Endothelial cell of hepatic sinusoid (primary cell): ENCODE results near the gene FHOD3.
"Not testable (repeated sequence)": the region's sequence is repeated elsewhere in the genome, so short reads cannot be mapped to it uniquely, and the experiment has no call there.

ENCODE experiments used
- in situ Hi-C: cut with HindIII; loops from 2 replicates; pipeline ENCODE4 v1.10.0; 2017; ENCODE audit warnings: low sequenced_read_pairs

Gene FHOD3

DNA sequence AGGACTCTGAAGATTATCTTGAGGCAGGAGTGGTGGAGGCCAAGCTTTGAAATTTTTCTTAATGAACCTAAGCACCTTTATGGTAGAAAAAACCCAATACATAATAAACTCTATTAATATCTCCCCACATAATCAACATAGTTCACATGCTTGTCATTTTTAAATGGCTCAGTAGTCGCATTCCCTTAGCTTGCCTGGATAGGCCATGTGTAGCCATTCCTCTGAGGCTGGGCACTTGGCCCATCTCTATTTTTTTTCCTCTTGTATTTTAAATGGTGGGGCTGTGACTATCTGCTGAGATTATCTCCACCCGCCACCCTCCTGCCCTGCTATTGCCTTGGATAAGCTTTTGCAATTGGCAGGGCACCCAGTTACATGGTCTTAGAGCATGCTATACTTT lies 143.1 kb downstream of the FHOD3 start:
- in situ Hi-C loops: no loop called here

DNA sequence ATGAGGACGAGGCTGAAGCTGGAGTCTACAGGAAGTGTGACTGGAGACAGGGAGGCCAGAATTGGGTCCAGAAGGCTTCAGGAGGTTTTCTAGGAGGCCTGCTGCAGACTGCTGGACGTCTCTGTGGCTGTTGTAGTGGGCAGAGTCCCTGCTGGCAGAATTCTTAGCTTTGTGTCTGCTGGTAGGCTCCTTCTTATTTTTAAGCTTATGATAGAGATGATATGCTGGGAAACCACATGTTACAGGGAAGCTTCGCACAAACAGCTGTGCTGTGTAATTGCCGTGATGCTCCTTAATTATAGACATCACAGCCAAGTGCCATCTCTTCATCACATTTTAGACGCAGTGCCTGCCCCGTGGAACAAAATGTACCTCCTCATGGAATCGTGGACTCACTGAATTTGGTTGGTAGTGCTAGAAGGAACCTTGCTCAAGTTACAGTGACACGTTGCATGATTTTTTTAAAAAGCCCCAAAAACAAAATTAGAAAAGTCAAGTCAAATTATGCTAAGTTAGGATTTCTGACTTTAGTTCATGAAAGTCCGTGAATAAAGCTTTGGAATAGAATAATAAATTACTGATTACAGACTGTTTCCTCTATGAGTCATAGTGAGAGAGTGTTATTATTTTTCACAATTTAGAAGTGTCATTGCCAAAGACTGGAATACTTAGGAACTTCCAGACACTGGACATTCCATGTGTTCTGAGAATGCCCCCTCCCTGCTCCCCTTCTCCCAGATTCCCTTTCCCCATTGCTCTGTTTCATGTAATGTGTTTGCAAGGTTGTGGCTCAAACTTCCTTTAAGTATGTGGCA lies 144.1 kb downstream of the FHOD3 start:
- in situ Hi-C loops: no loop called here

DNA sequence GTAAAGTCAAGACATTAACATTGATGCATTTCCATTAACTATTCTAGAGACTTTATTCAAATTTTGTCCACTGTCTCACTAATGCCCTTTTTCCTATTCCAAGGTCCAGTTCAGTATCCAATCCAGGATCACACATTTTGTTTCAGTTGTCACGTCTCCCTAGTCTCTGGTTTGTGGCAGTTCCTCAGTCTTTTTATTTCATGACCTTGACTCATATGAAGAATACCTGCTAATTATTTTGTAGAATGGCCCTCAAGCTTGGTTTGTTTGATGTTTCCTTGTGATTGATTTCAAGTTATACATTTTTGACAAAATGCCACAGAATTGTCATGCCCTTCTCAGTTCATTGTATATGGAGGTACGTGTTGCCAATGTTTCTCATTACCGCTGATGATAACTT lies 145.2 kb downstream of the FHOD3 start:
- in situ Hi-C loops: no loop called here

DNA sequence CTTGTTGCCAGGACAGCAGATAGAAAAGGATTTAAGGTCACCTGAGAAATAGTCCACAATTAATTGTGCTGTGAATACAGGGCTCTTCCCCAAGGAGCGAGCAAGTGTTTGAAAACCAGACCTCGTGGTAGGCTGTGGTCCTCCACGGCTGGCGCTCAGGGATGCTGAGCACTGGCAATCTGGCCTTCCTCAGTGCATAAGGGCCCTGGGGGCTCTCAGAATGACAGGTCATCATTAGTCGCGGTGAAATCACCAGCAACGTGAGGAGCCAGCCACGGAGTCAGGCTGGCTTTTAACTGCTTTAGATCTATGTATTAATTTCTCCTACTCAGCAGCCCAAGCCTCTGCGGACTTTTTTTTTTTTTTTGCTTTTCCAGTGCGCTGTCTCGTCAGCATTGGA lies 148.5 kb downstream of the FHOD3 start:
- in situ Hi-C loops: no loop called here

DNA sequence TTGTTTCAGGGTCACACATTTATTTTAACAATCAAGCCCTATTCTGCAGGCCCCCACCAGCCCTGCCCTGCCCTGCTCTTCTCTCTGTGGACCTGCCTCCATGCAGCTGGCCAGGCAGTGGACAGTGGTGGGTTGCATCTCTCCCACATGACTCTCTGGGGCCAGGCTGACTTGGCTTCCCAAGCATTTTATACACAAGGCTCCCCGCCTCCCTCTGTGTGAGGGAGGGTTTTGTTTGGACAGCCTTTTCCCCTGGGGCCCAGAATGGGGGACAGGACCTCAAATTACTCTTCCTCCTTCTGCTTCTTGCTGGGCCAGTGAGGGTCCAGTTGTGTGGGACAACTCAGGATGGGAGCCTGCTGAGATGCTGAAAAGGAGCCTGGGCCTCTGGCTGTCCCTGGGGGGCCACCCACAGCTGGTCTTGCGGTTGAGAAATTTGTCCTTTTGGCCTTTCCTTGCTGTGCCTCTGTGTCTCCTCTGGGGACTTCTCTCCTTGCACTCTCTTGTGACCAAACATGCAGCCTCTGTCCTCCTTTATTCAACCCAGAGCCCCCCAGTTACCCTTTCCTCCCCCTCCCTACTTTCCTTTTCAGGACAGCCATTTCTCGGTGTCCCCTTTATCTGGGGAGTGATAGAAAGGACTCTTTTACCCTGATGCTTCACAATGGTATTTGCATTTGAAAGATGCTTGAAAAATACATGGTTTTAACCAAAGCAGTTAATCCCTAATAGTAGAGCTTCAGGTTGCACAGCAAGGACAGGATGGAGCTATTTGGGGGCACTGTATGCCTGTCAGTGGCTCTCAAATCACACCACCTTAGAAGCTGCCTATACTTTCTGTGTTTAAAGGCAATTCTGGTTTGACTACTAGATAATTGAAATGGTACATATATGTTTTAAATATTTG lies 151.1 kb downstream of the FHOD3 start:
- in situ Hi-C loops: no loop called here

DNA sequence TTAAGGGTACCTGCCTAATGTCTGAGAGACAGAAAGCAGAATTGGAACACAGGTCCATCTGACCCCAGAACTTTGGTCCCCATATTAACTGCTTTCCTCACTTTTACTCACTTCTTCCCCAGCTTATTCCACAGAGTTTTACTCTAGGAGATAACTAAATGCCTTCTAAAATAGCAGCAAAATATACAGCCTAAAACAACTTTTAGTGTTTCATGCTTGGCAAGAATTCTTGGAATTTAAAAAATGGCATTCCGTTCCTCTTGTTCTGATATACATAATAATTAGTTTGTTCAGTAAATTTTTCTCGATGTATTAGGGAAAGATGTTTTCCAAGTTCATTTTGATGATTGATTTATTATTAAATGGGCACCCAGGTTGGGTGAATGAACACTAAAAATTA lies 151.9 kb downstream of the FHOD3 start:
- in situ Hi-C loops: no loop called here

DNA sequence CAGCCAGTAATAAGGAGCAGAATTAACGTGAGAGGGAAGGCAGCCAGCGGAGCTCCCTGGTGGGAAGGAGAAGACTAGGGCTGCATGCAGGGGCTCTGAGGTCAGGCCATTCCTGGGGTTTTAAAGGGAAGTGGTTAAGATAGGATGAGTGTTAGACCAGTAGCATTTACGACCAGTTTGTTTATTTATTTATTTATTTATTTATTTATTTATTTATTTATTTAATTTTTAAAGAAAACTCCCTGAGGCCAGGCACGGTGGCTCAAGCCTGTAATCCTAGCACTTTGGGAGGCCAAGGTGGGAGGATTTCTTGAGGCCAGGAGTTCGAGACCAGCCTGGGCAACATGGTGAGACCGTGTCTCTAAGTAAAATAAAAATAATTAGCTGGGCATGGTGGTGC lies 152.8 kb downstream of the FHOD3 start:
- in situ Hi-C loops: no loop called here

DNA sequence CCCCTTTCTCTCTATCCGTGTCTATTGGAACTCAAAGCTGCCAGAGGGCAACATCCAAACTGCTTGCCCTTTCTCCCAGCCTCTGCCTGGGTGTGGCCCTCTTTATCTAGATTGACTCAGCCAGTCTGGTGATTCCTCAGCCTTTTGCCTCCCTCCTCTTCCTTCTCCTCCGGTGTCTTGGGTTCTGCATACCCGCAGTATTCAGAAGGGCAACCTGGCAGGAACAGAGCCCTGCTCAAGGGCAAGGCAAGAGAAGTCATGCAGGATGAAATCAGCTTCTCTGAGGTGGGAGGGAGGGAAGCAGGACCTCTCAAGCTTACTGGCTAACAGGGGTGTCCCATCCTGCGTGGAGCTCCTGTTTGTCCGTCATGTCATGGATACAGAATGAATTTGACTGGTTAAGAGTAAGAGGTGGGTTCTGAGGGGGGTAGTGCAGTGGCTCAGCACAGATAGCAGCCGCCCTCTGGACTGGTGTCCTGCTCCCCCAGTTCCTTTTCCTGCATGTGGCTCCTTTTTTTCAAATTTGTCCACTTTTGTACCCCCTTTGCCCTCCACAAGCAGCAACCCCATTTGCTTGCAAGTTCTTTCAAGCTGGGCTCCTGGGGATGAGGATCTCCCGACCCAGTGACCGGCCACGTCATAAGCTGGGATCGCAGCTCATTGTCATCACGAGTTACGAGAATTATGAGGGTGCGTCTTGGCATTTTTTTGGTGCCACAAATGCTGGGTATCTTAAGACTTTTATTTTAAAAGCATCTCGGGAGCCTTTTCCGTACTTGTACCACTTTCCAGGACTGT lies 154.1 kb downstream of the FHOD3 start:
- in situ Hi-C loops: no loop called here

DNA sequence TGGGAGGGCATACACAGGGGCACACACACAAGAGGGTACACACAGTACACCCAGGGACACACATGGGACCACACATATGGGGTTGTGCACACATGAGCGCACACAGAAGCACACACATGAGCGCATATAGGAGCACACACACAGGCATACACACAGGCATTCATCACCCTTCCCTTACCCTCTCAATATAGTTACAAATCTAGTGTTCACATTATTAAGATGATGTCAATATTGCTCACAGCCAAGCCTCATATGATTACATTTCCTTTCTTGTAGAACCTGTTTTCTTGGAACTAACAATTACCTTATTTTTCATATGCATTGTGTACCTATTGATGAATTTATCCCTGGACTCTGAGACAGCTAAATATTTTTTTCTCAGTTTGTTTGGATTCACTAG lies 156.7 kb downstream of the FHOD3 start:
- in situ Hi-C loops: no loop called here

DNA sequence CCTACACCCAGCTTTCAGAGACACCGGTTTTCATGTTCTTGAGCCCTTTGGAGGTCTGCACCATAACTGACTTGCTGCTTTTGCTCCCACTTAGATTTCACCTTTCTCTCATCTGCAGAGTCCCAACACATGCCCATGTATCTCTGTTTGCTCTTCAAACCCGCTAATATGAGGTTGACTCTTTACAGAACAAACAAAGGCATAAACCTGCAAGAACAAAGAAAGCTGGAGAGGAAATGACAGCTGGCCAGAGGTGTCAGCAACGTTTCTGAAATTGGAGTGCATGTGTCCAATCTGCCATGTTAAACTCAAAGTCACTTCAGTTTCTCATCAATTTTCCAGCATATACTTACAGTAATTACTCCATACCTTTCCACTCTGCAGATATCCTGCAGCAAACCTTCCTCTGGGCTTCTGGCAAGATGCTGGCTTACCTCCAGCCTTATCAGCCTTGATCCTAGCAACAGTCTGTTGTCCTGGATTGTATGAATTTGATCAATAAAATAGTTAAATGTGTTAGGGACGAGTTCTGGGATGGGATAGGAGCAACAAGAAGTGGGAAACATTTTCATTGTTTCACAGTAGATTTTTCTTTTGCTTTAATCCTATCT lies 157.4 kb downstream of the FHOD3 start:
- in situ Hi-C loops: no loop called here

DNA sequence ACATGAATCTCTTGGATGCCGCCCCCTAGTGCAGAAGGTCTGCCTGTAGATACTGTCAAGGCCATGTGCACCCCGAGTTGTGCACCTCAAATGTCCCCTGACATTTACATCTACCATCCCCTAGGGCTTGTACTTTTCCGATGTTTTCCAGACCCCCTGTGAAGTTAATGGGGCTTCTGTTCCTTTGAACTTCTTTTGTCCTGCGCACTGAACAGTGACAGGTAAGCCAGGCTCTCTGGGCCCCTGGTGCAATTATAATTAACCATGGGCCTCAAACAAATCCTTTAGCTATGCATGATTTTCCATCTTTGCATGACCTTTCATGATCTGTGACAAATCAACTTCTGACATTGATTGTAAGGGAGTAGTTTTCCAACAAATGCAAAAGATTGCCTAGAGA lies 158.4 kb downstream of the FHOD3 start:
- in situ Hi-C loops: no loop called here

DNA sequence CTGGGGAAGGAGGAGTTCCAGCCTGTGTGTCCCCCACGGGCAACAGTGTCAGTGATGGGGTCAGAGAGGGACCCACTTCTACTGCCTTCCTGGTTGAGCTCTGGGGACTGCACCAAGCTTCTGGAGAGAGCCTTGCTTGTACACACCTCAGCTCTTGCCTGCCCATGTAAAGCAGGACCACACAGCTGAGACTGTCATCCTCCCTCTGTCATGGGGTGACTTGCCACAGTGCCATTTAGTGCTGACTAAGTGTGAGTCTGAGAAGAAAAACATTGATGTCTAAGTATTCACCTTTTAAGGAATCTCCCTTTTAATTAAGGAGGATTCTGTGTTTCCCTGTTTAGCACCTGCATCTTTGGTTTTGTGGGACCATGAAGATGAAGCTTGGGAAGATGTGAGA lies 159.1 kb downstream of the FHOD3 start:
- in situ Hi-C loops: no loop called here

DNA sequence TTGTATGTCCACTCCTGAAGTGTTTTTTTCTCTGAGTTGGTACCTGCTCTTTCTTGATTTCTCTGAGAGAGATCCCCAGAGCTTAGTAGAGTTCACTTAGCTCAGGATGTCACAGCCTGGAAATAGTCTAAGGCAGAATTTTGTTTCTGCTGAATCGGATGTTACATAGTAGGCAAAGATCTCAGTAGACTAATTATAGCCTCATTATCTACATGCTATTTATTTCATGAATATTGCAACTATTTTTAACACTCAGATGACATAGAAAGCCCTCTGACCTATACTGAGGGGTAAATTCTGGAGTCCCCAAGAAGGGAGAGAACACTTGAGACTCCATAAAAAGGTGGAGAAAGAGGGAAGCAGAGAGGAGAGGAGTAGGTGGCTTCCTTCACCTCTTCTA lies 160.2 kb downstream of the FHOD3 start:
- in situ Hi-C loops: no loop called here

DNA sequence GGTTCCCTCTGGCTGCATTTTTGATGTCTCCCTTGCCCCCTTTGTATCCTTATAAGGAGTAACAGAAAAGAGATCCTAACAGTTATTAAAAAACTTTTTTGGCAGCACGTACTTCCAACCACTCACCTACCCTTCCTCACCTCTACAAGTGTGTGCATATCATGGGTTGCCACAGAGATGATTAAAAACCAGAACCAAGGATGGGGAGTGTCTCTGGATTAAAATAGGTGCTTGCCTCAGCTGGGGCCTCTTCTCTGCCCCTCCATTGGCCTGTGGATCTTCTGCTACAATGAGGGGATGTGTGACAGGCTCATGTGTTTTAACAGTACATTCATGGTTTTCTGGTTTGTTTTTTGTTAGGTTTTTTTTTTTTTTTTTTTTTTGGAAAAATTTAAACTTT lies 160.8 kb downstream of the FHOD3 start:
- in situ Hi-C loops: no loop called here

DNA sequence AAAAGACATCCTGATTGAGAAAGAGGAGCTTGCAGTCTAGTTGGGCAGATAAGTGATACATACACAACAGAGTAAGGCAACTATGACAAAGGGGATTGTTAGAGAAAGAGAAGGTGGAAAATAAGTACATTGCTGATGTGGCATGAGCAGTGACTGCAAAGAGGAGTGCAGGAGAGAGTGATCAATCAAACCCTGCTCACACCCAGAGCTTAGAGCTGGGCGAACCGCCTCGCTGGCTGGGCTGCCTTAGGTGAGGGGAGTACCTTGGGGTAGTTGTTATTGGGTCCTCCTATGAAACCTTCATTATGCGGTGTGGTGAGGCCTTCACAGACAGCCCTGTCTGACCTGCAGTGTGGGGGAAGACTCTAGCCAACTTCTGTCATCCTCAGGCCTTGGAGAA lies 161.7 kb downstream of the FHOD3 start:
- in situ Hi-C loops: no loop called here

DNA sequence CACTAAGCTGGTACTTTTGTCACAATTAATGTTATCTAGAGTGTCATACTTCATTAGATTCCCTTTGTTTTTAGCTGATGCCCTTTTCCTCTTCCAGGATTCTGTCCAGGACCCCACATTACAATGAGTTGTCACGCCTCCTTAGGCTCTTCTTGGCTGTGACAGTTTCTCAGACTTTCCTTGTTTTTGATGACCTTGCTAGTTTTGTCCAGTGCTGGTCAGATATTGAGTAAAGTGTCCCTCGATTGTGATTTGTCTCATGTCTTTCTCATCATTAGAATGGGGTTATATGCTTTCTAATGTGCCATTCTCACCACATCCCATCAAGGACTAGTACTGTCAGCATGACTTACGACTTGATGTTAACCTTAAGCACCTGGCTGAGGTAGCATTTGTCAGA lies 162.3 kb downstream of the FHOD3 start:
- in situ Hi-C loops: no loop called here

DNA sequence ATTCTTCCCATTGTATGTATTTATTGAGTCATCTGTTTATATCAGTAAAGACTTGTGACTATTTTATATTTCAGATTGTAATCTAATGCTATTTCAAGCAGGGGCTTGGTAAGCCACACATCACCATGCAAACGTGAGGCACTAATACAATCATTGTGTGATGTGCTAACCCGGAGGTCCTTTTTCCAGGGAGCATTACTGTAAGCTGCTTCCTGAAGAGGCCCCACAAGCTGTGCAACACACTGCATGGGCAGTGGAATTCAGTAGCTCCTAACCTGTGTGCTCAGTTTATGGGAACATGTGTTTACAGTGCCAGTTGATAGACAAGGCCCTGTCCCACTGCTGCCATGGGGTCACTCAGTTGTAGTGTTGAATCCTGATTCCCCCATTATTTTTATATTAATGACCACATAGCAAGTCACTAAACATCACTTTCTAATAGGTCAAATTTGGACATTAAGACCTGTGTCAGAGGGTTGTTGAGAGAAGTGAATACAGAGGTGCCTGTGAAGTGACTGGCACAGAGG lies 162.9 kb downstream of the FHOD3 start:
- in situ Hi-C loops: no loop called here

DNA sequence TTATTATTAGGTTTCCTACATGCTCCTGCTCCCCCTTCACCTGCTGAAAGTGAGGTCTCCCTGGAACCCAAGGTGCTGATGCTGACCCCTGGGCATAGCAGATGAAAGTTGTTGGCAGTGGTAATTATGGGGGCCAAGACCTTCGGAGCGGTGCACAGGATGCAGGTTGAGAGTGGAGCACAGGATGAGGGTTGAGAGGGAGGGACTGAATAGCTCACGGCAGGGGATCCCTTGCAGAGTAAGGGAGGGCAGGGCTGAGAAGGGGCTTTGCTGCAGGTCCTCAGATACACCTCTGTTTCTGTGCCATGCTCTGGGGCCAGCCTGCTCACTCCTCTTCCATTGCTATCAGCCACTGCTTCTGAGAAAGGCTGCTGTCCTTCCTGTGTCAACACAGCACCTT lies 163.3 kb downstream of the FHOD3 start:
- in situ Hi-C loops: no loop called here

DNA sequence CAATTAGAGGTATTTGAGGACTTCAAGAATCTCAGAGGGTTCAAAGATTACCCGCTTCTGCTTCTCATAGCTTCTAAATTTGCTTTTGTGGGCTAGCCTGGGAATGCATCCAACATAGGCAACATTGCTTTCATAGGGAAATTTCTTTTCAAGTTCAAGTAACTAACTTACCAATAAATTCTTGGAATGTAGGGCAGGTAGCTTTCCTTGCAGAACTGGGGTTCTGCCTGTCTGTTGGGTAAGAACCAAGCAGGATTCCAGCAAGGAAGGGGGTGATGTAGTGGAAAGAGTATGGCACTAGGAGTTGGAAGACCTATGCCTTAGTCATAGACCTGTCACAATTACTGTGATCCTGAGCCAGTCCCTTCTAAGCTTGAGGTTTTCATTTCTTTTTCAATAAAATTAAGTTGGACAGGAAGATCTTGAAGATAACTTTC lies 164.1 kb downstream of the FHOD3 start:
- in situ Hi-C loops: no loop called here

DNA sequence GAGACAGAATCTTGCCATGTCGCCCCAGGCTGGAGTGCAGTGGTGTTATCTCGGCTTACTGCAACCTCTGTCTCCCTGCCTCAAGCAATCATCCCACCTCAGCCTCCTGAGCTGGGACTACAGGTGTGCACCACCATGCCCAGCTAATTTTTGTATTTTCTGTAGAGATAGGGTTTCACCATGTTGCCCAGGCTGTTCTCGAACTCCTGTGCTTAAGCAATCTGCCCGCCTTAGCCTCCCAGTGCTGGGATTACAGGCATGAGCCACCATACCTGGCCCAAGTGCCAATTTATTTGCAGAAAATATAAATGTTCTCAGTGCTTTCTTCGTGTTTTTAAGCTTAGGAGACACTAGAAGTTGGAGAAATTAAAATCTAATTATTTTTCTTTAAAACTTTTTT lies 166.0 kb downstream of the FHOD3 start:
- in situ Hi-C loops: not testable (repeated sequence)
